Activated naive CD4-positive, alpha-beta T cell treated with anti-CD3 and anti-CD28 coated beads, Interleukin-2, amount 50 U/mL, for 72 hours (primary cell): ENCODE measurements around the gene KDM8. TPM values are rescaled to one million over a fixed set of nuclear protein-coding genes. Genes with fewer than 3 reads are reported as not detected.
"Not testable (repeated sequence)": the region's sequence is repeated elsewhere in the genome, so short reads cannot be mapped to it uniquely, and the experiment has no call there.

Experiments
- ATAC-seq, 2 donors: fragments of 150-1000 bp; cut with Tn5 transposase; 2 replicates each; pipeline ENCODE4 v1.10.0; 2021; ENCODE audit warnings: mild to moderate bottlenecking in 2 of 2, moderate library complexity in 2 of 2
- DNase-seq, 2 donors: peaks; one replicate each; pipeline ENCODE4 v3.0.0; 2021 to 2022; ENCODE audit warnings: low spot score in 2 of 2
- H3K27ac Mint-ChIP-seq, 2 donors: one replicate each; pipeline ENCODE4 v1.8.0; 2022; ENCODE audit warnings: mild to moderate bottlenecking in 2 of 2, mixed read lengths in 2 of 2
- H3K36me3 Mint-ChIP-seq, 2 donors: one replicate each; pipeline ENCODE4 v1.8.0; 2022; ENCODE audit warnings: mixed read lengths in 2 of 2
- H3K9me3 Mint-ChIP-seq, 2 donors: one replicate each; pipeline ENCODE4 v1.8.0; 2022; ENCODE audit warnings: mixed read lengths in 2 of 2
- total RNA-seq, 2 donors: library from RNA; stranded (reverse); gene quantifications; one replicate each; pipeline ENCODE4 v1.2.3, GENCODE V29; 2022

The KDM8 gene
- total RNA-seq, 2 donors from 2014 or later = 9.2 to 10.8 TPM

DNA sequence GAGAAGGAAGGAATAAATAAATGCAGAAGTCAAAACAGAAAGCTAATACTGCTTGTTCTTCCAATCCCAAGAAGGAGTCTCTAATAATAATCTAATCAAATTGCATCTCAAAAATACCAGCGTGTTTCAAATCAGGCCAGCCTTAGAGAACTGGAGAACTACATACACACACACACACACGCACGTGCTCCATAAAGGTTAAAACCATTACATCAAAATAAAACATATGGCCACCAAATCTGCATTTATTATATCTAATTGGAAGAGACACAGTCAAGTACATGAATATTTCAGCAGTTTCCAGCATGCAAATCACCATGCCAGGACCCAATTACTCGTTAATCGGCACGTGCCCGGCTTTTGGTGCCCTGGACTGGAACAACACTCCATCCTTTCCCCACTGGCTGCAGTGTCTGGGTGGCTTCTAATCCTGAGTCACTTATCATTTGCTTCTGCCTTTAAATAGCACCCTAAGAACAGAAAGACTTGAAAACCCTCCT, 20.4 kb upstream of the KDM8 start:
- DNase-seq (no peak), ATAC-seq (no peak)
- H3K36me3 Mint-ChIP-seq = no peaks in the 10 kb centered on the region
- H3K27ac Mint-ChIP-seq = no peak overlapping the region
- H3K9me3 Mint-ChIP-seq = no peaks in the 10 kb centered on the region

DNA sequence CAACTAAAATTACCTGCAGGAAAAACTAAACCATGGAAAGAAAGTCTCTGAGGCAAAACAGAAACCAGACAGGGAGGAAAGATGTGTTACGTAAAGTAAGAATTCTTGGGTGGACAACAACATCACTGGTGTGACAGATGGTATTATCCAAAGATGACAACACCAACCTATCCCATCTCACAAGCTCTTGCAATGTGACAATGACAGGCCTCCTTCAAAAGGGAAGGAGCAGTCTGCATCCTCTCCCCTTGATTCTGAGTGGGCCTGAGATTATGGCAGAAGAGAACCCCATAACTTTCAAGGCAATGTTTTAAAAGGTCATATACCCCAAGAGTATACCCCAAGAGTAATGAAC, 17.6 kb upstream of the KDM8 start:
- ATAC-seq (no peak), DNase-seq (no peak)
- Mint-ChIP-seq H3K9me3 (no peaks in the 10 kb centered on the region), H3K27ac (no peak overlapping the region), H3K36me3 (no peaks in the 10 kb centered on the region)

DNA sequence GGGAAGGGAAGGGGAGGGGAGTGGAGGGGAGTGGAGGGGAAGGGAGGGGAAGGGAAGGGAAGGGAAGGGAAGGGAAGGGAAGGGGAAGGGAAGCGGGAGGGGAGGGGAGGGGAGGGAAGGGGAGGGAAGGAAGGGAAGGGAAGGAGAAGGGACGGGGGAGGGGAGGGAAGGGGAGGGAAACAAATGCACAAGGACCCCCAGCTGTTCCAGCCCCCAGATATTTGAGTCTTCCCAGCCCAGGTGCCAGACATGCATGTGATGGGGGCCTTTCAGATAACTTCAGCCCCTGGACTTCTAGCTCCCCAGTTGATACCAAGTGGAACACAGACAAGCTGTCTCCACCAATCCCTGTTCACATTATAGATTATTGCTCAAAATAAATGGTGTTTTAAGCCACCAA, 14.7 kb upstream of the KDM8 start:
- Mint-ChIP-seq H3K36me3 (no peaks in the 10 kb centered on the region), H3K27ac (no peak overlapping the region), H3K9me3 (no peaks in the 10 kb centered on the region)
- DNase-seq = no peak
- ATAC-seq = no peak

DNA sequence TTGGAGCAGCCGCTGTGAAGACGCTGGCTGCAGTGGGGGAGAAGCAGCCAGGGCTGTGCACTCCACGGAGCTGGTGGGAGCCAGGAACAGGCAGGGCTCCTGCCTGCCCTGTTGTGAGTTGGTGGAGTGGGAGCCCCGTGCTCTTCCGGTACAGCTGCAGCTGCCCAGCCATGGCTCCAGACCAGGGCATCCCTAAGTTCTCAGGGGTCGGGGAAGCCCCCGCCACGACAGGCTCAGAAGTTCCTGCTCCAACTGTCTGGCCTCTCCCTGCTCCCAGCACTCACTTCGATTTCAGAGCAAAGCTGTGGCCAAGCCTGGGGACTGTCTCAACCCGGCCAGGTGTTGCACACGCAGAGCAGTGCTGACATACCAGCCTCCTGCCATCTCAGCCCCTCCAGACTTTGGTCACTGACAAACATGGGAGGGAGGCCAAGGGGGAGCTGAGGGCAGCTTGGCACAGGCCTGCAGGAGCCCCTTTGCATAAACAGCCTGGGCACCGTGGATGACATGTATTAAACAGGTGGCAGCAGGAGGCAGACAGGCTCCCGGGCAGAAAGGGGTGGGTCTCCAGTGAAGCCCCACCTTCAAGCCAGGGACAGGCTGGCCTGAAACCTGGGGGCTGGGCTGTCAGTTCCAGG, 13.9 kb upstream of the KDM8 start:
- no peak for DNase-seq
- peaks cover 0 to 5% of the 10 kb centered on the region in 2 donors for H3K36me3 Mint-ChIP-seq
- peaks cover under 1 to 6% of the 10 kb centered on the region in 2 donors for H3K9me3 Mint-ChIP-seq
- no peak overlapping the region for H3K27ac Mint-ChIP-seq
- ATAC-seq = no peak

DNA sequence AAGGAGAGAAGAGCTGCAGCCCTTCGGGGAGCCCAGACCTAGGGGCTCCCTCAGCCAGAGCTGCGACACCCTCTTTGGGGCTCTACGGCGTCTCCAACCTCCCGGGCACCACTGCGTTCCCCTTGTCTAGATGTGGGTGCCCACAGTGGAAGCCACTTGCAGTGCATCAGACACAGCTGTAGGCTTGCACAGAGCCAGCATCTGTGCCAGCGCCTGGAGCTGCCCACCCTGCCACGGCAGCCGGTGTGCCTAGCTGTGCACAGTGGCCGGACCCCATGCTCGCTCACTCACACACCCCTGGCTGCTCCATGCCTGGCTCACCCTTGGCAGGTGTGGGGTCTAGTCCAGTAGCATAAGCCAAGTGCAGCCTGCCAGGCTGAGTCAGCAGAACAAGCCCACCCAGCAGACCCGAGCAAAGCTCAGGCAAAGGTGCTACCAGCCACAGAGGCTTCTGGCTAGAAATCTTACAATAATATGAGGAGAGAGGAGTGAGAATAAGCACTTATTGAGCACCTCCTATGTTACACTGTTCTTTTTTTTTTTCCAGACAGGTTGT, 12.9 kb upstream of the KDM8 start:
- ATAC-seq (no peak), DNase-seq (no peak)
- Mint-ChIP-seq H3K9me3 (peaks cover 4 to 15% of the 10 kb centered on the region in 2 donors), H3K27ac (no peak overlapping the region), H3K36me3 (peaks cover 0 to 15% of the 10 kb centered on the region in 2 donors)

DNA sequence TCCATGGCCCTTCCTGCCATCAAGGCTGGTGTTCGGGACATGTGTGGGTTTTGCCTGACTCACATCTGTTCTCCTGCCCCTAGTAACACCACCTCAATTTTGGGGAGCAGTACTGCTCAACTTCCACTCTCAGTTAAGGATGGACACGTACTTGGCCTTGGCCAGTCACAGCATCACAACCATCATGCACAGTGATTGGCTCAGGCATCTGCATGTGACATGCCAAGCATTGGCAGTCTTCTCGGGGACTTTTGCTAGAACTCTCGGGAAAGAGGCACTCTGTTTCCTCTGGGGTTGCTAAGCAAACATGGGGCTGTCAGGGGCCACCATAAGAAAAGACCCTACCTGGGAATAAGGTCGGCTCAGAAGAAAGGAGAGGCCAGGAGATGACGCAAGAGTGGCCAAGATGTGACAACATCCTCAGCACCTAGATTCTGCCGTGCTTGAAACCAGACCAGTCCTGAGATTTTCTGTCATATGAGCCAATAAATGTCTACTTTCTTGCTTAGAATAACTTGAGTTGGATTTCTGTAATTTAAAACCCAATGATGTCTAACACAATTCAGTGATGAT, 11.9 kb upstream of the KDM8 start:
- no peak for ATAC-seq
- no peak overlapping the region for H3K27ac Mint-ChIP-seq

DNA sequence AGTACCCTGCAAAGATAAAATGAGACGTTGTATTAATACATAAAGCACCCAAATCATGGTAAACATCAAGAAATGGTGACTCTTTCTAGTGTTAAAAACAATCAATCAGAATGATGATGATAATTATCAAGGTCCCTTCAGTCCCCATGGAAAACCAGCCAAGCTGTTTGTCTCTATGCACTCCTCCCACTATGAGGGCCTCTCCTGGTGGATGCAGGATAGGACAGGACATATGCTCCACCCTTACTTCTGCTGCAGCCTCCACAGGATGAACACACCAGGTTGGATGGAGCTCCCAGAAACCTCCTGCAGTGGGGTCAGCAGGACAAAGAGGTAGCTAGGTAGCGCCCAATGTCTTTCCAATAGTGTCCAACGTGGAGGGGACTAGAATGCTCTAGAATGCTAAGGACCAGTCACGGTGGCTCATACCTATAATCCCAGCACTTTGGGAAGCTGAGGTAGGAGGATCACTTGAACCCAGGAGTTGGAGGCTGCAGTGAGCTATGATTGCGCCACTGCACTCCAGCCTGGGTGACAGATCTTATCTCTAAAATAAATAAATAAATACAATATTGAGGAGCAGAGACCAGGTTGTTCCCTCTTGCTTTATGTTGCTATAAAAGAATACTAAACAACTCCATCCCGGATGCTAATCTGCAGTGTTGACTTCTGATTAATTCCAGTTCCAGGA, 9.9 kb upstream of the KDM8 start:
- Mint-ChIP-seq H3K36me3 (peaks cover 5 to 20% of the 10 kb centered on the region in 2 donors), H3K27ac (no peak overlapping the region), H3K9me3 (peaks cover 7 to 20% of the 10 kb centered on the region in 2 donors)
- ATAC-seq (no peak), DNase-seq (no peak)

More for the DNA sequence above, 11.9 kb upstream of the KDM8 start:
- Mint-ChIP-seq H3K9me3 (peaks cover 7 to 20% of the 10 kb centered on the region in 2 donors), H3K36me3 (peaks cover 5 to 20% of the 10 kb centered on the region in 2 donors)
- DNase-seq = no peak

DNA sequence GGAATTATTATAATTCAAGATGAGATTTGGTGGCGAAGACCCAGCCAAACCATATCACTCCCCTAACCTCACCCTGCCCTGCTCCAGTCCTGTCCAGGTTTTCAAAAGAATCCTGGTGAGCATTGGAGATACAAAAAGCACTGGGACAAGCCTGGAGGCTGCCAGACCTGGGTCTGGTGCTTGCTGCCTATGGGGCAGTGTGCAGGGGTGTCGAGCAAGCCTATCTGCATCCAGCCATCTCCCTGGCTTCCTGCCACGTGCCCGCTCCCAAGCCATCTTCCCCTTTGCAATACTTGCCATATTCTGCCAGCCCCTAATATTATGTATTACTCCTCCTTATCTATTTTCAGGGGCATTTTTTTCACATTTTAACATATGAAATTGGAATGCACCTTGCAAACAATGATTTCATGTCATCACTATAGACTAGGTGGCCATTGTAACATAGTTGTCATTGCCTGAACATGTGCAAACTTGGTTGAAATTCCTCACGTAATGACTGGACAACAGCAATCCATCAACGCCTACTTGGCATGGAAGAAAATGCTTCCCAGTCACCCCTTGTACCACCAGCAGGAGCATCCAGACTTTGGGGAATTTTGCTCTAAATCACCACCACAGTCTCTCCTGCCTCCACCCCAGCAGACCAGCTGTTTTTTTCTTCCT, 8.1 kb upstream of the KDM8 start:
- Mint-ChIP-seq H3K36me3 (peaks cover 5 to 20% of the 10 kb centered on the region in 2 donors), H3K27ac (no peak overlapping the region), H3K9me3 (peaks cover 7 to 25% of the 10 kb centered on the region in 2 donors)
- DNase-seq (no peak), ATAC-seq (no peak)

DNA sequence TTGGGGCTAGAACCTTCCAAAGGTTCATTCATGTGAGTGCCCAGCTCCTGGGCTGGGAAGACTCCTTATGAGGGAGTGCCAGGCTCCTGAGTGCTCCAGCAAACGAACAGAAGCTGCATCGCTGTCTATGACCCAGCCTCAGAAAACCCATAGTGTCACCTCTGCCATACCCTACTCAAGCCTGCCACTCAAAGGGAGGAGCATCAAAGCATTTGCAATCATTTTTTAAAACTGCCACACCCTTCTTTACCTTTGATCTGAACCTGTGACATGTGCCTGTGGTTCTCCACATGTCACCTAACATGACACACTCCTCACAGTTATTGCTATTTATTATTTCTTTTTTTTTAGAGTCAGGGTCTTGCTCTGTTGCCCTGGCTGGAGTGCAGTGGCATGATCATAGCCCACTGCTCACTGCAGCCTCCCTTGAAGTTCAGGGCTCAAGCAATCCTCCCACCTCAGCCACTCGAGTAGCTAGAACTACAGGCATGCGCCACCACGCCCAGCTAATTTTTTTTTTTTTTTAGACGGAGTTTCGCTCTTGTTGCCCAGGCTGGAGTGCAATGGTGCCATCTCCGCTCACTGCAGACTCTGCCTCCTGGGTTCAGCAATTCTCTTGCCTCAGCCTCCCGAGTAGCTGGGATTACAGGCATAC, 7.3 kb upstream of the KDM8 start:
- DNase-seq (no peak), ATAC-seq (peak; percentile 52 to 59)
- Mint-ChIP-seq H3K27ac (no peak overlapping the region), H3K9me3 (peaks cover 12 to 29% of the 10 kb centered on the region in 2 donors), H3K36me3 (peaks cover 5 to 20% of the 10 kb centered on the region in 2 donors)

DNA sequence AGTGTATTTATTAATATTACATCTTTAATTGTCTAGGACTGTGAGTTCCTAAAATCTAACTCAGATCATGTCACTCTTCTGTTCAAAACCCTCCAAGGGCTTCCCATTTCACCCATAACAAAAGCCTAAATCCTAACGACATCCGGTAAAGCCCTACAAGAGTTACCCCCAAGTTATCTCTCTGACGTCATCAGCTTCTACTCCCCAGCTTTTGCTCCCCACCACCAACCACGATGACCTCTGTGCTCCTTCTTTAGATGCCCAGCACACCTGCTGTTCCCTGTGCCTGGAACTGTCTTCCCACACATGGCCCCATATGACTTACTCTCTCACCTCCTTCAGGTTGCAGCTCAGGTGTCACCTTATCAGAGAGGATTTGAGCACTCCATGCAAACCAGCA, 6.3 kb upstream of the KDM8 start:
- Mint-ChIP-seq H3K9me3 (peaks cover 13 to 34% of the 10 kb centered on the region in 2 donors), H3K36me3 (peaks cover 5 to 20% of the 10 kb centered on the region in 2 donors), H3K27ac (no peak overlapping the region)
- DNase-seq = no peak
- no peak for ATAC-seq

DNA sequence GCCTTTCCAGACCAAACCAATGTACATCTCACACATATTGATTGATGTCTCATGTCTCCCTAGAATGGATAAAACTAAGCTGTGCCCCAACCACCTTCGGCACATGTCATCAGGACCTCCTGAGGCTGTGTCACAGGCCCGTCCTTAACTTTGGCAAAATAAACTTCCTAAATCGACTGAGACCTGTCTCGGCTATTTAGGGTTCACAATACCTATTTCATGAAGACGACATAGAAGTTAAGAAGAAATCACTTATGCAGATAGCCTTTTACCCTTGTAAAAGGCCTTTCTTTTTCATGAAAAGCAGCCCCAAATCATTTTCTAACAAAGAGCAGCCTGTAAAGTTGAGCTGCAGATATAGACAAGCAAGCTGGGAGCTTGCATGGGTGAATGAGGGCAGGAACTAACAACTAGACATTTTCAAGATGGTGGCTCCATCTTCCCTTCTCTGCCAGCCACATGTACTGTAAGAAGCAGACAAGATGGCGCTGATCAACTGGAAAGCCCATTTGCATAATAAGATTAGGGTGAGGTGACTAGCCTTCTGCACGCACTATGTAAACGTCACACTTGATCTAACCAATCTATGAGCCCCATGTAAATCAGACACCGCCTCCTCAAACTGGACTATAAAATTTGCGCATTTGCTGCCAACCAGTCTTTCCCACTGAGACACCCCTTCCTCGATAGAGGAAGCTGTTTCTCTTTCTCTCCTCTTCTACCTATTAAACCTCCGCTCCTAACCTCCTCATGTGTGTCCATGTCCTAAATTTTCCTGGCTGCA, 4.7 kb upstream of the KDM8 start:
- Mint-ChIP-seq H3K9me3 (peaks cover 13 to 34% of the 10 kb centered on the region in 2 donors), H3K36me3 (peaks cover 5 to 21% of the 10 kb centered on the region in 2 donors), H3K27ac (peak overlapping the region in 1 of 2 donors; percentile 61)
- DNase-seq (no peak), ATAC-seq (no peak)

DNA sequence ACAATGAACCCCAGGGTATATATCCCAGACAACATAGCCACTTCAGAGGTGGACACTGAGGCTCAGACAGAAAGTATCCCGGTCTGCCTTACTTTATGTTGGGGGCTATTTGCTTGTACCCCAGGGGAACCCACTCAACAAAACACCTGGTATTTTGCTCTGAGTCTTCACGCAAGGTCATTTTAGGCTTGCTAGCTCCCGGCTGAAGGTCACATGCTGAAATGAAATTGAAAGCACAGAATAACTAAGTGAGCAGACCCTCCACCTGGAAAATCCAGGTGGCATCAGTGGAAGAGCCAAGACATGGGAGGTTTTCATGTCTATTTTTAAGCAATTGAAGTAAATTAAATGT, 4.1 kb upstream of the KDM8 start:
- H3K27ac Mint-ChIP-seq = peak overlapping the region in 1 of 2 donors; percentile 61
- no peak for DNase-seq
- peaks cover 11 to 23% of the 10 kb centered on the region in 2 donors for H3K36me3 Mint-ChIP-seq

DNA sequence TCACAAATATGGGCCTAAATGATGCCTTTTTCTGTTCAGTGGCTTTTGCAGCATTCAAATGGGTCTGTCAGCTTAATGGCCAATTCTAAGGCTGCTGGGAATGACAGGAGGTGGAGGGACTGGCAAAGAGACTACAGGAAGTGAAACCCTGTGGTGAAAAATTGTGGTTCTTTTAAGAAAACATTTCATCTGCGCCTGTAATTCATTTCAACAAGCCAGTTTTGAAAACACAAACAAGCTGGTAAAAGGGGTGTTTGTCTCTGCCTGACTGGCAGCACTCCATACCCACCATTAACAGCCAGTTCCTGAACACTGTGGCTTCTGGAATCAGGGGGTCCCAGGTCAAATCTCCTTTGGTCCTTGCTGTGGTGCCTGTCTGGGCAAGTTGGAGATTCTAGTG, 3.6 kb upstream of the KDM8 start:
- no peak for DNase-seq
- no peak for ATAC-seq
- Mint-ChIP-seq H3K9me3 (peaks cover 9 to 25% of the 10 kb centered on the region in 2 donors), H3K36me3 (peaks cover 15 to 22% of the 10 kb centered on the region in 2 donors), H3K27ac (peak overlapping the region in 1 of 2 donors; percentile 76)

More for the DNA sequence above, 4.1 kb upstream of the KDM8 start:
- ATAC-seq = no peak
- peaks cover 13 to 30% of the 10 kb centered on the region in 2 donors for H3K9me3 Mint-ChIP-seq

DNA sequence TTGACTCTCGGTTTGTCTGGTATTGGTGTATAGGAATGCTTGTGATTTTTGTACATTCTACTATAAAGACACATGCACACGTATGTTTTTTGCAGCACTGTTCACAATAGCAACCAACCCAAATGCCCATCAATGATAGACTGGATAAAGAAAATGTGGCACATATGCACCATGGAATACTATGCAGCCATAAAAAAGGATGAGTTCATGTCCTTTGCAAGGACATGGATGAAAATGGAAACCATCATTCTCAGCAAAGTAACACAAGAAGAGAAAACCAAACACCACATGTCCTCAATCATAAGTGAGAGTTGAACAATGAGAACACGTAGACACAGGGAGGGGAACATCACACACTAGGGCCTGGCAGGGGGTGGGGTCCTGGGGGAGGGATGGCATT, 2.4 kb upstream of the KDM8 start:
- Mint-ChIP-seq H3K36me3 (peaks cover 10 to 11% of the 10 kb centered on the region in 2 donors), H3K27ac (peak overlapping the region in 1 of 2 donors; percentile 76), H3K9me3 (peaks cover 5 to 14% of the 10 kb centered on the region in 2 donors)
- not testable (repeated sequence) for ATAC-seq, DNase-seq

DNA sequence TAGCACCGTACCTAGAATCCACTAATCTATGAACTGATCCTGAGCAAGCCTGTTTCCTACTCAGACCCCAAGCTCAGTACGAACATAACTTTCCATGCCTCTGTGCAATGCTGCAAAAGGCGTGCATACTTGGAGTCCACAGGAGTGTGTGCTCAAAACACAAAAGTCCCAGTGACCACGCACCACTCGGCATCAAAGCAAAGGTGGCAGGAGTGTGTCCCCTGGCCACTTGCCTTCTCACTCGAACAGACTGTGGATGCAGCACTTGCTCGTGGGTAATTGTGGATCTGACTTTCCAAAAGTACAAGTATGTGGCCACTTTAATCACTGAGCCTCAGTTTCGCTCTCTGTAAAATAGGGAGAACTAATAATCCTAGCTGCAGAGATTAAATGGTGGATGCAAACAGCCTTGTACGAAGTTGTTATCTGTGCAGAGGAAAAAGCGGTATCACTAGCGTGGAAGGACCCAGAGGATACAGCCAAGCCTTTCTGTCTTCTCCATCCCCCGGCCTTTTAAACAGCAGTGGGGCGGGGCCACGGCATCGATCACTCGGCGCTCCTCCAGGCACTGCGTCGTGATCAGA, 311 bp upstream of the KDM8 start:
- ATAC-seq = peak; percentile 73 to 81
- DNase-seq = no peak
- Mint-ChIP-seq H3K27ac (peak overlapping the region; percentile 97 to 100), H3K9me3 (peaks cover 5 to 14% of the 10 kb centered on the region in 2 donors), H3K36me3 (peaks cover 10 to 11% of the 10 kb centered on the region in 2 donors)
